ENCODE results near the gene FOXC1. TPM values are rescaled to one million over a fixed set of nuclear protein-coding genes. Genes with fewer than 3 reads are reported as not detected.

The FOXC1 gene
- total RNA-seq, 1 experiment from 2014 or later: 40.7 TPM

GRCh38 chr6:1591926-1592325 is 17.8 kb upstream of the FOXC1 start:
- ChIA-PET POLR2A (no interaction called here), RAD21 (ENCODE audit: low non-redundant PET in 1 of 2, low total read pairs in 2 of 2, uncharacterized antibody in 2 of 2, unreplicated experiment in 2 of 2) (no interaction called here), CTCF (no interaction called here)
- H4K20me1 ChIP-seq (ENCODE audit: insufficient read depth): no peaks in the 10 kb centered on the region
- ATAC-seq (no peak), DNase-seq (ENCODE audit: low read depth, low spot score) (no peak)
- H3K9me2 ChIP-seq (ENCODE audit: insufficient read depth): no peaks in the 10 kb centered on the region
- TF ChIP-seq, protein P1, sequence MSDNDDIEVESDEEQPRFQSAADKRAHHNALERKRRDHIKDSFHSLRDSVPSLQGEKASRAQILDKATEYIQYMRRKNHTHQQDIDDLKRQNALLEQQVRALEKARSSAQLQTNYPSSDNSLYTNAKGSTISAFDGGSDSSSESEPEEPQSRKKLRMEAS (IDR thresholded peaks at IDR 0.05): no peak
- TF ChIP-seq EZH2 (IDR thresholded peaks at IDR 0.05): no peak
- H3K4me3 ChIP-seq (replicated peaks in 1 of 2; ENCODE audit: low read depth in 1 of 2, low read length in 2 of 2): no peak overlapping the region
- H3K27ac ChIP-seq (ENCODE audit: low read depth, low read length): no peak overlapping the region
- no peak overlapping the region for H3K9ac ChIP-seq (ENCODE audit: low read length)
- H2AFZ ChIP-seq (ENCODE audit: low read depth, low read length, poor library complexity, severe bottlenecking): no peak overlapping the region
- H3K36me3 ChIP-seq (ENCODE audit: control insufficient read depth in 1 of 2, insufficient read depth in 2 of 2, low read length in 2 of 2): no peaks in the 10 kb centered on the region
- no peaks in the 10 kb centered on the region for H3K79me2 ChIP-seq (ENCODE audit: insufficient read depth, low read length)
- peaks cover 2 to 7% of the 10 kb centered on the region in 2 experiments; a peak in 2 of 4 replicates for H3K4me1 ChIP-seq (ENCODE audit: control insufficient read depth in 1 of 2, insufficient read depth in 2 of 2, low read length in 2 of 2)
- BruUV-seq (replicated peaks): no TSS peak
- no peaks in the 10 kb centered on the region for H3K9me3 ChIP-seq (ENCODE audit: control insufficient read depth in 1 of 2, insufficient read depth in 1 of 2, low read depth in 1 of 2, low read length in 2 of 2)
- intact Hi-C loops (cut with micrococcal nuclease): loop anchor here (10.0 kb wide), 1 partner anchor 1463 kb away; no protein-coding TSS in a partner anchor
- no peak overlapping the region for H3K4me2 ChIP-seq (ENCODE audit: low read length)
- H3K27me3 ChIP-seq (ENCODE audit: insufficient read depth, low read length): 0 out of 2 replicates have a peak, but pooled peaks cover 3% of the 10 kb centered on the region

DNA sequence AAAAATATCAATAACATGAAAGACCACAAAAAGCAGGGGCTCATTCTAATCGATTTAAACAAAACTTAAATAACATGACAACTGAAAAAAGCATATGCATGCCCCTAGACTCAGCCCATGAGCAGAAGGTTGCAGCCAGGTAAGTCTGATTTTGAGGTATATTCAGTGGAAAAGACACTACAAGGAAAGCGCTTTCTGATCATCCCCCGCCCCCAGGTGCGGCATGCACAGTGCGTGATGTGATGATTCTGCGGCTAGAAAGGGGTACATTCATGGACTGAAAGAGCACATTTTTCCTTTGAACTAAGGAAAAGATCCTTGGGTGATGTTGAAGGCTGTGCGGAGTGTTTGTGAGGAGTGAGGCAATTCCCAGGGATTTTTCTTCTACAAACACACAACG is 16.9 kb upstream of the FOXC1 start:
- ChIA-PET POLR2A (no interaction called here), CTCF (interaction anchor here (1.3 kb wide), 1 partner anchor 1145 kb away, joined by 3 read pairs; no protein-coding TSS in a partner anchor), RAD21 (ENCODE audit: low non-redundant PET in 1 of 2, low total read pairs in 2 of 2, uncharacterized antibody in 2 of 2, unreplicated experiment in 2 of 2) (no interaction called here)
- ATAC-seq (no peak), DNase-seq (ENCODE audit: low read depth, low spot score) (no peak)
- intact Hi-C loops (cut with micrococcal nuclease): loop anchor here (10.0 kb wide), 1 partner anchor 1462 kb away; no protein-coding TSS in a partner anchor
- H3K27me3 ChIP-seq (ENCODE audit: insufficient read depth, low read length): 0 out of 2 replicates have a peak, but pooled peaks cover 3% of the 10 kb centered on the region
- TF ChIP-seq EGR1 (IDR thresholded peaks at IDR 0.05; ENCODE audit: low read depth) (no peak), SP1 (IDR thresholded peaks at IDR 0.05; ENCODE audit: low read depth) (no peak), ZFX (IDR thresholded peaks at IDR 0.05) (no peak), ATF3 (IDR thresholded peaks at IDR 0.05) (no peak)
- no peak overlapping the region for H3K27ac ChIP-seq (ENCODE audit: low read depth, low read length)
- no peak overlapping the region for H2AFZ ChIP-seq (ENCODE audit: low read depth, low read length, poor library complexity, severe bottlenecking)
- H3K36me3 ChIP-seq (ENCODE audit: control insufficient read depth in 1 of 2, insufficient read depth in 2 of 2, low read length in 2 of 2): no peaks in the 10 kb centered on the region
- H3K79me2 ChIP-seq (ENCODE audit: insufficient read depth, low read length): no peaks in the 10 kb centered on the region
- peaks cover 2 to 7% of the 10 kb centered on the region in 2 experiments; a peak in 2 of 4 replicates for H3K4me1 ChIP-seq (ENCODE audit: control insufficient read depth in 1 of 2, insufficient read depth in 2 of 2, low read length in 2 of 2)
- no peak overlapping the region for H3K4me2 ChIP-seq (ENCODE audit: low read length)
- no peak overlapping the region for H3K4me3 ChIP-seq (replicated peaks in 1 of 2; ENCODE audit: low read depth in 1 of 2, low read length in 2 of 2)
- no peak overlapping the region for H3K9ac ChIP-seq (ENCODE audit: low read length)
- no peaks in the 10 kb centered on the region for H4K20me1 ChIP-seq (ENCODE audit: insufficient read depth)
- H3K9me3 ChIP-seq (ENCODE audit: control insufficient read depth in 1 of 2, insufficient read depth in 1 of 2, low read depth in 1 of 2, low read length in 2 of 2): no peaks in the 10 kb centered on the region
- no peaks in the 10 kb centered on the region for H3K9me2 ChIP-seq (ENCODE audit: insufficient read depth)
- no TSS peak for BruUV-seq (replicated peaks)

Measured in HCT116 (cell line).